PC-9 (cell line): ENCODE results near the gene ITGAX. TPM values are rescaled to one million over a fixed set of nuclear protein-coding genes. Genes with fewer than 3 reads are reported as not detected.

Source experiments
- BruUV-seq: library from RNA; stranded (reverse); fragments of 400-500 nt; replicated peaks from 2 replicates; lab custom pipeline; 2021; lab: Mats Ljungman, UMichigan
- CTCF ChIA-PET: fragments of 300-600 bp; sonication (Branson Sonifier 250); formaldehyde crosslinking; loops from one replicate; lab custom pipeline; 2022; ENCODE audit warnings: antibody characterized with exemption; lab: Charles Lee
- POLR2A ChIA-PET: fragments of 300-600 bp; sonication (Branson Sonifier 250); formaldehyde crosslinking; loops from one replicate; lab custom pipeline; 2022; ENCODE audit warnings: antibody characterized with exemption; ENCODE audit not compliant: unreplicated experiment; lab: Charles Lee
- DNase-seq, 2 experiments: peaks; one replicate each; pipeline versions ENCODE4 v3.0.0 to v3.0.0-alpha.2; 2015 to 2022; ENCODE audit warnings: mixed read lengths in 1 of 2
- H2AFZ ChIP-seq: fragments of 200-600 bp; sonication (generic); 2 replicates; pipeline ENCODE4 v1.8.1; 2017; ENCODE audit warnings: antibody characterized with exemption
- H3F3A ChIP-seq: fragments of 200-600 bp; sonication (generic); 2 replicates; pipeline ENCODE4 v1.8.1; 2017; ENCODE audit warnings: antibody characterized with exemption, mild to moderate bottlenecking, low read depth; ENCODE audit not compliant: insufficient read depth
- H3K27ac ChIP-seq: fragments of 200-600 bp; sonication (generic); 2 replicates; pipeline ENCODE4 v1.6.1; 2016; ENCODE audit warnings: mixed run types
- H3K27me3 ChIP-seq: fragments of 200-600 bp; sonication (generic); 2 replicates; pipeline ENCODE4 v1.6.1; 2016; ENCODE audit warnings: low read depth, mixed run types; ENCODE audit not compliant: insufficient read depth
- H3K36me3 ChIP-seq: fragments of 200-600 bp; sonication (generic); 2 replicates; pipeline ENCODE4 v1.6.1; 2016; ENCODE audit warnings: low read depth, mixed run types
- H3K4me1 ChIP-seq: fragments of 200-600 bp; sonication (generic); replicated peaks from 2 replicates; pipeline ENCODE4 v1.6.1; 2016; ENCODE audit warnings: mixed run types; ENCODE audit not compliant: insufficient read depth
- H3K4me2 ChIP-seq: fragments of 200-600 bp; sonication (generic); 2 replicates; pipeline ENCODE4 v1.6.1; 2017; ENCODE audit warnings: mixed run types
- H3K4me3 ChIP-seq: fragments of 200-600 bp; sonication (generic); 2 replicates; pipeline ENCODE4 v1.6.1; 2016; ENCODE audit warnings: mixed run types
- H3K79me2 ChIP-seq: fragments of 200-600 bp; sonication (generic); 2 replicates; pipeline ENCODE4 v1.6.1; 2017; ENCODE audit warnings: low read depth, mixed run types
- H3K9me2 ChIP-seq: fragments of 200-600 bp; sonication (generic); 2 replicates; pipeline ENCODE4 v1.8.1; 2017; ENCODE audit warnings: mild to moderate bottlenecking; ENCODE audit not compliant: insufficient read depth
- H3K9me3 ChIP-seq: fragments of 200-600 bp; sonication (generic); 2 replicates; pipeline ENCODE4 v1.8.1; 2016; ENCODE audit warnings: low read depth; ENCODE audit not compliant: insufficient read depth
- H4K20me1 ChIP-seq: fragments of 200-600 bp; sonication (generic); 2 replicates; pipeline ENCODE4 v1.8.1; 2017; ENCODE audit not compliant: insufficient read depth
- EZH2 ChIP-seq: fragments of 200-600 bp; sonication (generic); IDR thresholded peaks from 2 replicates; pipeline ENCODE4 v1.8.0; 2017; ENCODE audit warnings: antibody characterized with exemption, low read depth
- intact Hi-C: fragments of 100-400 bp; cut with micrococcal nuclease; formaldehyde crosslinking; loops from one replicate; pipeline ENCODE4 v1.10.0; 2022; ENCODE audit not compliant: unreplicated experiment
- total RNA-seq: library from RNA; stranded (reverse); gene quantifications from 2 replicates; pipeline ENCODE4 v1.2.3, GENCODE V29; 2021
- TF ChIP-seq, protein P1 (sequence below): fragments of 200-600 bp; sonication (generic); conservative IDR thresholded peaks from 2 replicates; pipeline ENCODE4 v1.6.1; 2017; ENCODE audit warnings: mixed run types, antibody characterized with exemption, mild to moderate bottlenecking, moderate library complexity

ITGAX gene
- total RNA-seq, 1 experiment from 2014 or later: 1.1 TPM

- Histone ChIP-seq H3K4me1 (no peaks in the 10 kb centered on the region), H3K36me3 (no peaks in the 10 kb centered on the region), H3K27ac (no peak overlapping the region), H3K4me2 (no peak overlapping the region), H3K4me3 (no peak overlapping the region), H2AFZ (no peak overlapping the region), H3F3A (0 out of 2 replicates have a peak, but pooled peaks cover 5% of the 10 kb centered on the region), H3K27me3 (no peaks in the 10 kb centered on the region), H3K9me2 (no peaks in the 10 kb centered on the region), H4K20me1 (no peaks in the 10 kb centered on the region), H3K79me2 (no peaks in the 10 kb centered on the region), H3K9me3 (no peaks in the 10 kb centered on the region)
- ChIA-PET CTCF (no interaction called here), POLR2A (no interaction called here)
- intact Hi-C loops: no loop called here
- no TSS peak for BruUV-seq
- no peak for DNase-seq
- TF ChIP-seq, protein P1, sequence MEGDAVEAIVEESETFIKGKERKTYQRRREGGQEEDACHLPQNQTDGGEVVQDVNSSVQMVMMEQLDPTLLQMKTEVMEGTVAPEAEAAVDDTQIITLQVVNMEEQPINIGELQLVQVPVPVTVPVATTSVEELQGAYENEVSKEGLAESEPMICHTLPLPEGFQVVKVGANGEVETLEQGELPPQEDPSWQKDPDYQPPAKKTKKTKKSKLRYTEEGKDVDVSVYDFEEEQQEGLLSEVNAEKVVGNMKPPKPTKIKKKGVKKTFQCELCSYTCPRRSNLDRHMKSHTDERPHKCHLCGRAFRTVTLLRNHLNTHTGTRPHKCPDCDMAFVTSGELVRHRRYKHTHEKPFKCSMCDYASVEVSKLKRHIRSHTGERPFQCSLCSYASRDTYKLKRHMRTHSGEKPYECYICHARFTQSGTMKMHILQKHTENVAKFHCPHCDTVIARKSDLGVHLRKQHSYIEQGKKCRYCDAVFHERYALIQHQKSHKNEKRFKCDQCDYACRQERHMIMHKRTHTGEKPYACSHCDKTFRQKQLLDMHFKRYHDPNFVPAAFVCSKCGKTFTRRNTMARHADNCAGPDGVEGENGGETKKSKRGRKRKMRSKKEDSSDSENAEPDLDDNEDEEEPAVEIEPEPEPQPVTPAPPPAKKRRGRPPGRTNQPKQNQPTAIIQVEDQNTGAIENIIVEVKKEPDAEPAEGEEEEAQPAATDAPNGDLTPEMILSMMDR: no peak
- TF ChIP-seq EZH2: no peak
Measured at GRCh38 chr16:31395647-31396046, 40.7 kb downstream of the ITGAX start.

DNA sequence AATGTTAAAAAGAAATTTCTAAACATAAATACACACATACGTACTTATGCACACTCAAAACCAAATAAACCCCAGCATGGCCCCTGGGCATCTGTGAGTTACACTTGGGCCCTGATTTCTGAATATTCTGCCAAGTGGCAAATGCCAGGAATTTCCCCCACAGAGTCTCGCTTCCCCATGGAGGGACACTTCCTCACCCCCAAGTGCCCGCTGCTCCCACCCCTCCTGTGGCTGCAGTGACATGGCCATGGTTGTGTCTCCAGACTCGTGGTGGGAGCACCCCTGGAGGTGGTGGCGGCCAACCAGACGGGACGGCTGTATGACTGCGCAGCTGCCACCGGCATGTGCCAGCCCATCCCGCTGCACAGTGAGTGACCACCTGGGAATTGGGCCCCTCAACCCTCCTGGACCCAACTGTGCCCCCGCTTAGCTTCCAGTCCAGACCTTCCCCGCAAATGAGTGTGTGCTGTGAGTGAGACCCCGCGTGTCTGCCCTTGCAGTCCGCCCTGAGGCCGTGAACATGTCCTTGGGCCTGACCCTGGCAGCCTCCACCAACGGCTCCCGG is 42.2 kb downstream of the ITGAX start:
- no peak overlapping the region for H3K27ac ChIP-seq
- DNase-seq: no peak
- H3K79me2 ChIP-seq: no peaks in the 10 kb centered on the region
- ChIA-PET CTCF (no interaction called here), POLR2A (no interaction called here)
- H3K4me3 ChIP-seq: no peak overlapping the region
- BruUV-seq: no TSS peak
- no peaks in the 10 kb centered on the region for H3K9me3 ChIP-seq
- H2AFZ ChIP-seq: no peak overlapping the region
- 0 out of 2 replicates have a peak, but pooled peaks cover 5% of the 10 kb centered on the region for H3F3A ChIP-seq
- TF ChIP-seq, protein P1: no peak
- no peak for TF ChIP-seq EZH2
- no peaks in the 10 kb centered on the region for H3K4me1 ChIP-seq
- no peaks in the 10 kb centered on the region for H3K27me3 ChIP-seq
- H3K36me3 ChIP-seq: no peaks in the 10 kb centered on the region
- no peak overlapping the region for H3K4me2 ChIP-seq
- intact Hi-C loops: no loop called here
- no peaks in the 10 kb centered on the region for H3K9me2 ChIP-seq
- no peaks in the 10 kb centered on the region for H4K20me1 ChIP-seq

- Histone ChIP-seq H3K9me2 (no peaks in the 10 kb centered on the region), H3K79me2 (0 out of 2 replicates have a peak, but pooled peaks cover under 1% of the 10 kb centered on the region), H3K4me1 (peaks cover 4% of the 10 kb centered on the region), H3K36me3 (no peaks in the 10 kb centered on the region), H3K27ac (no peak overlapping the region), H2AFZ (no peak overlapping the region), H3K27me3 (no peaks in the 10 kb centered on the region), H3K9me3 (no peaks in the 10 kb centered on the region), H3F3A (0 out of 2 replicates have a peak, but pooled peaks cover 5% of the 10 kb centered on the region), H3K4me3 (no peak overlapping the region), H4K20me1 (no peaks in the 10 kb centered on the region), H3K4me2 (no peak overlapping the region)
- intact Hi-C loops: no loop called here
- no peak for TF ChIP-seq EZH2
- TF ChIP-seq, protein P1: no peak
- no peak for DNase-seq
- ChIA-PET POLR2A (no interaction called here), CTCF (no interaction called here)
- BruUV-seq: no TSS peak
Measured at GRCh38 chr16:31397701-31398100, 42.7 kb downstream of the ITGAX start.
